Hematopoietic multipotent progenitor cell treated with erythropoietin and hydrocortisone succinate and interleukin-3 and kit ligand, for 17 days (in vitro differentiated cells): ENCODE measurements around the gene HES1.

Experiments used
- DNase-seq: peaks from one replicate; pipeline ENCODE4 v3.0.0-alpha.2; 2015; ENCODE audit warnings: low spot score

The HES1 gene

DNA sequence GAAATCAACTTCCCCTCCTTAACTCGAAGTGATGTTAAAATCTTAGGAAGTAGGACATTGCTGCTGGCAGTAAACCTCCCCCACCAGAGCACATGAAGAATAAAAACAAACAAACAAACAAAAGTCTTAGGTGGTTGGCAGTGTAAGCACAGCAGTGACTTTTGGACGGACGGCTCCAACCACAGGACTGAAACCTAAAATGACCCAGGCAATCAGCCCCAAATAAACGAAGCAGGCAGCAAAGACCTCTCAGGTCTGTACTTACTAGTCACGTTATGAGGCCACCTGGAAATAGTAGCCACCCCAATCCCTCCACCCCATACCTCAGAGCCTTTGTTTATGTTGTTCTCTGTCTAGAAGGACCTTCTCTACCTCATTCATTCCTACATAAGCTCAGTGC, 33.5 kb upstream of the HES1 start:
- no peak for DNase-seq

DNA sequence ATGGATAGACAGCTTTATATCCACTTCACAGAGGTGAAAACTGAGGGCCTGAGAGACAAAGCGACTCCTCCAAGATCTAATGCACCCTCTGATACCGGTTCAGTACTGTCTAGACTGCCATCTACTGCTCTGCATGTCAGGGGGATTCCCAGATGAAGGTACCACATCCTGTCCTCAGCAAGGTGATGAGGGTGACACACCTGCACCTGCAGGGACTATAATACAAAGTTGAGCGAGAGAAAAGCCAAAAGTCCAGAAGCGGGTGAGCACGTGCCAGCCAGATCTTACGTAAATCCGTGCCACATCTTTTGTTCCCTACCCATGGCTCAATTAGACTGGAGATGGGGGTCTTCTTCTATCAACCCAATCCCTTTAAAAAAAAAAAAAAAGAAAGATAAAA, 32.4 kb upstream of the HES1 start:
- DNase-seq: no peak

DNA sequence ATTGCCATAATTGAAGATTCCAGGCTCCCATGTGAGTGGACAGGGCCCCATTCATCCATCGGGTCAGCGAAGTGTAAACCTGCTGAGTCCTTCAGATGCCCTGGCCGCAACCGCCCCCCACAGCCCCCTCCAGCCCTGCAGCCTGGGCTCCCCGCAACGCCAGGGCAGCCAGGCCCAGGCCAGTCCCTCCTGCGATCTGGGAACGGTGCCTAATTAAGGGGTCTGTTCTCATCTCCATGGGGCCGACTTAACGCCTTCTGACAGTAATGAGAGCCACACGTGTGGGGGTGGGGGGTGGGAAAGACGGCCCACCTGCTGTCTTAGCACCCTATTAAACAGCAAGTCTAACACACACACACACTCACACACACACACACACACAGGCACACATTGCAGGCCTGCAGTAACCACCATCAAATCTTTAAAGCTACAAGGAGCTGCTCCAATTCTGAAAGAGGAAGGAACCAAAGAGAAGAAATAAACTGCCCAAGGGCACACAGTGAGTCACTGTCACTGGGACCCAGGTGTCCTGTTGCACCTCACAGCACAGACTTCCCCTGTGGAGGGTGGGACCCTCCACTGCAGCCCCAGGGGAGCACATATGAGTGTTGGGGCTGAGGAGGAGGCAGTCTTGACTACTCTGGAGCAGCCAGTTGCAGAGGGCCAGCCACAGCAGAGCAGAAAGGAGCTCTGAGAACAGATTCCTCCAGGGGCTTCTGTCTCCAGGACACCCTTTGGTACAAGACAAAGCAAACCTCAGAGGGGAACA, 31.8 kb upstream of the HES1 start:
- no peak for DNase-seq

DNA sequence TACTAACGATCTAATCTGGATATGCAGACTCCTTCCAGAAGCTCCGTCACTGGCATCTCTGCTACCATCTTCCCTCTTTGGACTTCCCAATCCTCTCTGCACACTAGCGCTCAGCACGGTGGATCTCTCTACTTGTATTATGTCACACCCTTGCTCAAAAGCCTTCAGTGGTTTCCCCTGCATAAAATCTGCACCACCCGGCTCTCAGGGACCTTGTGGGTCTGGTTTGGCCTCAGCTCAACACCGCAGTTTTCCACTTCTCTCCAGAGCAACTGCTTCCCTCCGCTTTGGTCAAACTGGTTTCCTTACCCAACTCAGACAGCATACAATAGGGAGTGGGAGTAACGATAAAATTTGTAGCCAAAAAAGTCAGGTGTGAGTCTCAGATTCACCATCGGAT, 30.7 kb upstream of the HES1 start:
- no peak for DNase-seq

DNA sequence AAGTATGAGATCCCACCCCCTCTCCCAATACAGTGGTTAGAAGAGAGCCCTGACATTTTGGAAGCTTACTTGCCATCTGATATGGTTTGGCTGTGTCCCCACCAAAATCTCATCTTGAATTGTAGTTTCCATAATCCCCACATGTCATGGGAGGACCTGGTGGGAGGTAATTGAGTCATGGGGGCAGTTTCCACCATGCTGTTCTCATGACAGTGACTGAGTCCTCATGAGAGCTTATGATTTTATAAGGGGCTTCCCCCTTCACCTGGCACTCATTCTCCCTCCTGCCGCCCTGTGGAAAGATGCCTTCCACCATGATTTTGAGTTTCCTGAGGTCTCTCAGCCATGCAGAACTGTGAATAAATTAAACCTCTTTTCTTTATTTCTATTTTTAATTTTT, 28.8 kb upstream of the HES1 start:
- no peak for DNase-seq

DNA sequence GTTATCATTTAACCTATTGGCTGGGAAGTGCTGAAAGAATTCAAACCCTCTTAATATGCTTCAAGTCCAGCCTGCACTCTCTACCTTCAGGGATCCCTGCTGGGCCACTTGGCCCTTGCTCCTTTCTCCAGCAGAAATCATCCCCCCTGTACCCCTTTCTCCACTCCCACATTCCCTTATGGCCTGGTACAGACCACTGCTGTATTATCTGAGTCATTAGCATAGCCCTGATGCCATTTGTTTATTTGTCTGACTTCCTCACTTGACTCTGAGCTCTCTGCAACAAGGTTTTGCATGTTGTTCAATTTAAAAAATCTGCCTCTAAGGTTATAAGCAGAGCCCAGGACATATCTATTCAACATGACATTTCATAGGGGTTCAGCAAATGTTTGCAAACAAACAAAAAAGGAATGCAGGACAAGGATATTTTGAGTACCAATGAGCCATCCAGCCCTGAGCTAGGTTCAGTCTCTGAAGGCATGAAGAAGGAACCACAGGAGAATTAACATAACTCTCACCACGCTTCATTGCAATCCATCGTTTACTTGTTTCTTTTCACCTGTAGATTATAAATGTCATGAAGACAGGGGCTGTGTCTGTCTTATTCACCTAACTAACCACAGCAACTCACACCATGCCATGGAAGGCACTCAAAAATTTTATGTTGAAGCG, 26.6 kb upstream of the HES1 start:
- DNase-seq: no peak

DNA sequence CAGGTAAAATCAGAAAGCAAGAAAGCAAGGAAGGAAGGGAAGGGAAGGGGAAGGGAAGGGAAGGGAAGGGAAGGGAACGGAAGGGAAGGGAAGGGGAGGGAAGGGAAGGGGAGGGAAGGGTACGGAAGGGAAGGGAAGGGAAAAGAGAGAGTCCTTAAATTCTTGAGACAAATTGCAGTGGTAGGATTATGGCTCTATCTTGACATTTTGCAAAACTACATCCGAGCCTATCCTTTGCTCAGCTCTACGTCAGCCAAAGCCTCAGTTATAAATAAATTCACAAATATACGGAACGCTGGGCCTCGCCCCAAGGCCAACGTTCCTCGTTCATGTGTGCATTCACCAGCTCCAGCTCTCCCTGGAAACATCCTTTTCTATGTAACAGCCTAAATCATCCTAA, 25.5 kb upstream of the HES1 start:
- no peak for DNase-seq

DNA sequence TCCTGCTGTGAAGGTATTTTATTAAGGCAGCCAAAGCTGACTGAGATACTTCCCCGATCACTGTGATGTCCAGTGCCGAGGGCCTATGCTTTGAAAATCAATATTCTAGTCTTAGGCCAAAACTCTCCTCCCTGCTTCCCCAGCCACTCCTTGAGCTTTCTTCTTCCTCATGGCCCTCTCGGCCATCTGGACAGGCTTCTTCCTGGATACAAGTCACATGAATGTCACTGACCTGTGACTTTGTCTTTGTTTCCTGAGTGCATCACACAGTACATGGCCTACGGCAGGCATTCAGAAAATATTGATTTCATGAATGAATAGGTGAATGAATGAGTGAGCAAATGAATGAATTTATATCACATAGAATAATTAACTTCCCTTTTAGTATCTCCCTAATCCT, 24.6 kb upstream of the HES1 start:
- DNase-seq: no peak

DNA sequence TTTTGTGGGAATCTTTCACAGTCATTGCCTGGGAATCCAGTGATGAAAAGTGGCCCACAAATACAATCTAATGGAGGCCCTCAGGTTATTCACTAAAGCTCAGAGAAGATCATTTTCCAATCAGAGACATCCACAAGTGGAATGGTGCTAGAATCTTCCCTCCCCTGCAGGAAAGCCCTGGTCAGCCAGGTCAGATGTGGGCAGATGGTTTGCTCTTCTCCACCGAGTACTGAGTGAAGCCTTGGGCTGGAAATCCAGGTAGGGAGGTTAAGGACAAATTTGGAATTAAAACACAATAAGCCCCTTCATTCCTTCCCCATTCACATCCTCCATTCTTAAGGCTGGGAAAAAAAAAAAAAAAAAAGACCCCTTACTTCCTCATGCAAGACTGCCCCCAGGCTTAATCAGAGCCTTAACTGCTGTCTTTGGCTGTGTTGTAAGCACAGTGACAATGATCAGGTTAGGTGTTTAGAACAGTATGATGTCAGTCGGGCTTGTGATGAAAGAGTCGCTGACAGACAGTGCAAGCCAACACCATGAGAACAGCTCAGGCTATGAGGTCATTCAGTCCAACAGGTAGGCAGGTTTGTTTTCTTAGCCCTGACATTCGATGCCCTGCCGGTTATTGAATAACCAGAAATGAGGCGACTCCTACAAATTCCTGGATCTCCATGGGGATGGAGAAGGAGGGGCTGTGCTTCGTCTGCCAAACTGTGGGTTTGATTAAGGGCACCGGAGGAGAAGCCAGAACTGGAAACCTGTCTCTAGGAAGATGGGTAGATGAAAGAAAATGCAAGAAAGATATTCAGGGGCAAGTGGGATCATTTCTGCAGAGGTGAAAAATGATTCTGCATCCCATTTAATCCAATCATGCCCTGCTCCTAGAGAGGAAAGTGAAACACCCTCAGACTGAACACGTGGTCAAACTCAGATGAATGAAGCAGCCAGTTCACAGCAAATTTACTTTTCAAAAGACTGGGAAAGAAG, 23.5 kb upstream of the HES1 start:
- no peak for DNase-seq

DNA sequence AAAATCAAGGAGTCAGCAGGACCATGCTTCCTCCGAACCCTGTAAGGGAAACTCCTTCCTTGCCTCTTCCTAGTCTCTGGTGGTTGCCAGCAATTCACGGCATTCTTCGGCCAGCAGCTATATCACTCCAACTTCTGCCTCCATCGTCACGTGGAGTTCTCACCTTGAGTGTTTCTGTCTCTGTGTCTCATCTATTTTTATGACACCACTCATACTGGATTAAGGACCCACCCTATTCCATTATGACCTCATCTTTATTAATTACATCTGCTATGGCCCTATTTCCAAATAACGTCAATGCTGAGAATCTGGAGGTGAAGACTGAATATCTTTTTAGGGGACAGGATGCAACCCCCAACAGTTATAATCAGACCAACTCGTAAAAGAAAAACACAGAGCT, 21.8 kb upstream of the HES1 start:
- no peak for DNase-seq

DNA sequence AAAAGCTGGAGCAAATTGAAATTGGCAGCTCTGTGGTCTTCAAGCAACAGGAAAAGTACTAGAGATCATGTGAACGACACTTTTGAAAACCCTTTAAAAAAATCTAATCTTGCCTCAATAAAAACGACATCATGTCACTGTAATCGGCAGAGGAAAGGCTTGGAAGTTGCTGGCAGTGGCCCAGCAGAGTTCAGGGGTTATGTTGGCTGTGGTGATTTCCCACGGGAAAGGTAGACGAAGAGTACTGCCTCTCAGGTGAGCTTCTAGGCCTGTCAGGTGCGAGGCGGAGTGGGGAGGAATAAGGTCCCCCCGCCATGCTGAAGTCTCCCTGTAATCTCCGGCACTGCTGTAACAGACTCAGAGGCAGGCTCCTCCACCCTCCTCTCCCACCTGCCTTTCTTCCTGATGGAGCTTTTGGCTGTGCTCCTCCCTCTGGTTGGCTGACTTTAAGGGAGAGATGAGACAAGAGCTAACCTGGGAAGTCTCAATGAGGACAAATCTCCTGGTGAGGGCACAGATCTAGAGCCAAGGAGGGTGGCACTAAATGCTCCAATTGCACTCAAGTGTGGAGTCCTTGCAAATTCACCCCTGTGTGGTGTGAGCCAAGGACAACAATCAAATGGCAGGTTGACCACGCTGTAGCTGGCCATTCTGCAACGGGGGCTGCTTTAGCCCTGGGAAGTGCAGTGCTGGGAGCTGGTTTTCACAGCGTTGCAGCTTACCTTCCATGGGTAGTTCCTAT, 18.7 kb upstream of the HES1 start:
- no peak for DNase-seq

DNA sequence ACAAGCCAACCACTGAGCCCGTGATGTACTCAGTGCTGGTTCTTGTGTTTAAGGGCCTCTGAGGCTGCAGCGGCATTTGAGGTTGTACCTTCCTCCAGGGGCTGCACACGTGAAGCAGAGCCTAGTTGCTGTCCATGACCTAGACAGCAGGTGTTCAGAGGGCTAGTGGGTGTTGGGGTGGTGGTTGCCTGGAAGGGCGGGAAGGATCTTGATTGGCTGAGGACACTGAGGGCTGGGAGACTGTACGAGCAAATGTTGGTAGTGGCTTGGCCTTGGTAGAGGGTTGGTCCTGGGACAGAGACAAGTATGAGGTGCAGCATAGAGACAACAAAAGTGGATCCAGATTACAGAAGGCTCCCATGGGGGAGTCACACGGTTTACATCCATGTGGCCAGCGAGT, 17.0 kb upstream of the HES1 start:
- DNase-seq: no peak

DNA sequence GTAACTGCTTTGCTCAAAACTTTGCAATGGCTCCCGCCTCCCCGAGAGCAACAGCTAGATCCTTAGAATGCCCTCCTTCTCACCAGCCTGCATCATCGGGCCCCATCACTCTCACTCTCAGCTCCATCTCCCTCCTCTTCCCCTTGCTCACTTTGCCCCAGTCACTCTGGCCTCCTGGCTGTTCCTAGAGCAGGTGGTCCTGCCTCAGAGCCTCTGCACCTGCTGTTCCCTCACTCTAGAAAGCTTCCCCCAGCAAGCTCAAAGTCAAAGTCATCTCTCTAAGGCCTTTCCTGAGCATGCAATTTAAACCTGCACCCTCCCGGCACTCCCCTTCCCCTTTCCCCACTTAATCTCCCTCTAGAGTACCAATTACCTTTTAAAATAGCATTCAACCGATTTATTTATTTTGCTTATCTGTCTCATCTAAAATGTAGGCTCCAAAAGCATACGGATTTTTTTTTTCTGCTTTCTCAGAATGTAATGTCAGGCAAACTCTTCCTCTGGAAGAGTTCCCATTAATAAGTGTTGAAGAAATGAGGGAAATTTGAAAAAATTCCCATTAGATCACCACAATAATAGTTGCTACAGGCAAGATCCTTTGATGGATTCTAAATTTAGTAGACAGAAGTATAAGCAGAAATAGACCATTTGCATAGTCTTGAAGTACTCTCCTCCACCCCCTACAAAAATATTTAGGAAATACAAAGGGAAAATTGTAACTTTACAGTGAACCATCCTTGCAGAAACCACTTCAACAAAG, 15.9 kb upstream of the HES1 start:
- no peak for DNase-seq

DNA sequence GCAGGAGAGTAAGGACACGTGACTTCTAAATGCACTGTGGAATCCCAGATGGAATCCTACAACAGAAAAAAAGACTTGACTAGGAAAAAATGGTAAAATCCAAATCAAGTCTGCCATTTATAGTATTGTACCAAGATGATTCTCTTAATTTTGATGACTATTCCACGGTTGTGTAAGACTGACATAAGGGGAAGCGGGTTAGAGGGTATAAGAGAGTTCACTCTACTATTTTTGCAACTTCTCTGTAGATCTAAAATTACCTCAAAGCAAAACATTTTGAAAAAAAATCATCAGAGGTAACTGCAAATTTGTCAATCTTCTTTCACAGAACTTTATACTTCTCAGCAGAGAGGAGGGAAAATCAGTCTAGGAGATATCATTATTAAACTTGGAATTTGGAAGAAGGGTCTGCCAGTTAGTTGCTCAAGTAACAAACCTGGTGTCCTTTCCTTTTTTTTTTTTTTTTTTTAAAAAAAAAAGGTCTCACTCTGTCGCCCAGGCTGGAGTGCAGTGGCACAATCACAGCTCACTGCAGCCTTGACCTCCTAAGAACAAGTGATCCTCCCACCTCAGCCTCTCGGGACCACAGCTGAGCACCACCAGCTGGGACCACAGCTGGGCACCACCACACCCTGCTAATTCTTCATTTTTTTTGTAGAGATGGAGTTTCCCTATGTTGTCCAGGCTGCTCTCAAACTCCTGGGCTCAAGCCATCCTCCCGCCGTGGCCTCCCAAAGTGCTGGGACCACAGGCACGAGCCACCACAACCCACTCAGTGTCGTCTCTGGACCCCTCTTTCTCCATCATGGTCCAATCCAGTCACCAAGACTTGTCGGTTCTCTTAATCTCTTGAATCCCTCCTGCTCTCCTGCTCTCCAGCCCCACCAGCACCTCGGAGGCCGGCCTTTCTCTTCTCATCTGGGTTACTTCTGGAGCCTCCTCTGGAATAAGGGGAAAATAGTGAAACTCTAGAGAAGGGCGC, 14.9 kb upstream of the HES1 start:
- DNase-seq: no peak

DNA sequence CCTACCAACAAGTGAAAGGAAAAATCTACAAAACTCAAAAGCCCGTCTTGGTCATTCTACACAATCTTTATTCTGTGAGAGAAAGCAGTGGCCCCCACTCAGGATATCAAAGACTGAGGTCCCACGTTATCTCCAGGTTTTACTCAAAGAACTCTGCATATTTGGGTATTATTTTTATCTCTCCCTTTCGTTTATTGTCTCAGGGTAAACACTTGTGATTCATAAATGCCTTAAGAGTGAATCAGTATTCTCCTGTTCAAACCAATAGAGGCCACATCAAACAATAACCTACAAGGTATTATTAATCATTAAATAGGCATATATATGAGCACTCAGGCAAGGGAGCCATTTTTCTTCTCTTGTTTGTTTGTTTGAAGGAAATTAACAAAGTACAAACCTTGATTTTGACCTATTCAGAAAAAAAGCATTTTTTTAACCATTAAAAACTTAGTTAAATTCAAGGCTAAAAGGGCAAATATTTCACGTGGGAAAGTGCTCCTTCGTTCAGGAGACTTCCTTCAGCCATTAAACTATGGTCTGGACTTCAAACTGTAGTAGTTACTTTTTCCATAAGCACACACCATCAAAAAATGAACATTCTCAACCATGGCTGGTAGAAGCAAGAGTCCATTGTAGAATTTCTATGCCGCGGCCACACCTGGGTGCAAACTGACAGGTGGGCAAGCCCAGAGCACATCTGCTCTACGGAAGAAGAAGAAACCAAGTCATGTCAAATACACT, 13.9 kb upstream of the HES1 start:
- DNase-seq: no peak

DNA sequence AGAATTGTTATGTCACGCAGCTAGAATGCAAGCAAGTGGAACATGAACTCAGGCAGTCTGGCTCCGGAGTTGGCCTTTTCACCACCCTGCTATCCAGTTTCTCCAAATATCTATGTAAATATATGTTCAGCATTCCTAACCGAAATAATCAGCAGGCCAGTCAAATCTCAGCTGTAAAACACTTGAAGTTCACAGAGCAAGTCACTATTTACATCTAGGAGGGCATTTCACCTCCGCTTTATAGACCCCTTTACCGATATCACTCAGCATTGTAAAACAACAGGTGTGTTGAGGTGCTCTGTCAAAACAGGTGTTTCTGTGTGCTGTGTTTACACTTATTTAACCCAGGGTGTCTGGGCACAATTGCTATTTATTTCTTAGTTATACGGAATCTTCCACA, 12.2 kb upstream of the HES1 start:
- no peak for DNase-seq

DNA sequence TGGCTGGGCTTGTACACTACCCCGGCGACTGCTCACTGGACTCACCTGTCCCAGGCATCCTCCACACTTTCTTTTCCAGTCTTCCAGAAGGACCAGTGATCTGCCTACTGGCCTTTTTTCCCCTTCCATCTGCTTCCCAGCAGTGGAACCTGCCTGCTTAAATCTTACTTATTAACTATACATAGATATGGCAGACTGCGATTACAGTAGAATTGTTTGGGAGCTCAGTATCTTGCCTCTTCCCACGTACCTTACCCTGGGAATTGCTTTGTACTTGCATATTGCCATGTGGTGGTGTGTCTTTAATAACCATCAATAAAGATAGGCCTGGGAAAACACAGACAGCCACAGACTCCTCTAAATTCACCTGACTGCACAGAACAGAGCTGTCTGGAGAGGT, 11.8 kb upstream of the HES1 start:
- no peak for DNase-seq

DNA sequence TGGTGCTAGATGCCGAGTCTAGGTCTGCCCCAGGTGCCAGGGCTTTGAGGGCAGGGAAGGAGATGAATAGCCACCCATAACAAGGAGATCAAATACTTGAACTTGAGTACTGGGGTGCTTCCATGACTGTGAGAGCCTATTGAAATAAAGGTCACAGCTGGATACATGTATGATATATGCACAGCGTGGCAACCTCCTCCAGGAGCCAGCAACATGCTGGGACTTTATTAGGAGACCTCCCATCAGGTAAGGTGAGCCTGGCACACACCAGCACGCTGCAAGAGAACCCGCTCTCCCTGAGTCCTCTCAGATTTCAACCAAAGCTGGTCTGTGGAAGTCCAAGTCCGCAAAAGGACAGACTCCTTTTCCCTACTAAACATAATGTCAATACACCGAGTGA, 10.5 kb upstream of the HES1 start:
- DNase-seq: no peak

DNA sequence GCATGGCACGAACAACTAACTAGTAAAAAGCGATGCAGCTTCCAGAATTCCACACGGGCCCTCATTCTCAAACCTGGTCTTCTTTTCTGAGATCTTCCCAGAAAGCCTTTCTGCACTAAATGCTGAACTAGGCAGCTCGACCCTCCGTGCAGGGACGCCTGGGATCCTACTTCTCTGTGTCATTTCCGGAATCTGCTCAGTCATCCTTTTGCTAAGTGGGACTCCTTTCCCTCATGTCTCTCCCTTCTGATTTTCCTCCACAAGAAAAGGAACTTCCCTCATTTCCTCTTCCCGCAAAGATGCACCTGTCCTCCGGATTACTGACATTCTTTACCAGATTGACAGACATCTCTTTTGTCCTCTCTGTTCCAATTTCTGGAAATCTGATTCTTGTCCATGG, 9.2 kb upstream of the HES1 start:
- no peak for DNase-seq
